ENCODE data around the gene GNPTG. TPM values are rescaled to one million over a fixed set of nuclear protein-coding genes. Genes with fewer than 3 reads are reported as not detected.
A peak's percentile ranks its signal among the peaks of the same experiment; 100 is the strongest.

GNPTG gene
- total and polyA plus RNA-seq, 2 of the 13 experiments (the other 11 are each of a cell fraction or from before 2014, with no cell fraction given), result 22.7 to 71.1 TPM

DNA sequence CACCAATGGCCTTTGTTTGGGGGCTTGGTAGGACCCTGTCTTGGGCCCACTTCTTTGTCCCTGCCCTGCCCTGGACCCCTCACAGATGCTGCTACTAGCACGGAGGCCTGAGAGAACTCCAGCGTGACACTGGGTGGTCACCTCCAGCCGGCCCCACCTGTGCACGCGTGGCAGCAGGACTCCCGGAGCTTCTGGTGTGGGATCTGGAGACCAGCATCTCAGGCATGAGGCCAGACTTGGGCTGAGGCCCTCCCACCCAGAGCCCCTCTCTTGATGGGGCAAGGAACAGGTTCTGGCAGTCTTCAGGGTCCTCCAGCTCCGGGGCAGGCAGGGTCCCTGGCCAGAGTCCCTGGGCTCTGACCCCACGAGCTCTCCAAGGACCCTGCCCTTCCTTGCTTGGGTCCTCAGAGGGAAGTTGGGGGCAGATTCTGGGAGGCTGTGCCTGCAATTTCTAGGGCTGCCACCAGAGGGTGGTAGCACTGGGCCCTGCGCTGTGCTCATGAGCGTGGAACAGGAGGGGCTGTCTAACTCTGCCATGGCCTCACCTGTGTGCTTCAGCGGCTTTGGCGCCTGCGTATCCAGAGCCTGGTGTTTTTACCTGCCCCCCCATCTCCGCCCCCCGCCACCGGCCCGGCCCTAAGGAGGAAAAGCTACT lies 21.3 kb upstream of the GNPTG start (continued):
- TF ChIP-seq, protein P1, sequence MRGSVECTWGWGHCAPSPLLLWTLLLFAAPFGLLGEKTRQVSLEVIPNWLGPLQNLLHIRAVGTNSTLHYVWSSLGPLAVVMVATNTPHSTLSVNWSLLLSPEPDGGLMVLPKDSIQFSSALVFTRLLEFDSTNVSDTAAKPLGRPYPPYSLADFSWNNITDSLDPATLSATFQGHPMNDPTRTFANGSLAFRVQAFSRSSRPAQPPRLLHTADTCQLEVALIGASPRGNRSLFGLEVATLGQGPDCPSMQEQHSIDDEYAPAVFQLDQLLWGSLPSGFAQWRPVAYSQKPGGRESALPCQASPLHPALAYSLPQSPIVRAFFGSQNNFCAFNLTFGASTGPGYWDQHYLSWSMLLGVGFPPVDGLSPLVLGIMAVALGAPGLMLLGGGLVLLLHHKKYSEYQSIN (CRISPR knock-in tag; IDR thresholded peaks at IDR 0.05; ENCODE audit: borderline replicate concordance), result no peak
- TF ChIP-seq ZNF530 (CRISPR knock-in tag; IDR thresholded peaks at IDR 0.05; ENCODE audit: low read depth) (no peak), ZNF367 (CRISPR knock-in tag; IDR thresholded peaks at IDR 0.05; ENCODE audit: borderline replicate concordance) (no peak), NFE2L2 (IDR thresholded peaks at IDR 0.05; ENCODE audit: low read length) (no peak), ZNF564 (CRISPR knock-in tag; IDR thresholded peaks at IDR 0.05) (no peak), HDAC2 (CRISPR knock-in tag; IDR thresholded peaks at IDR 0.05) (no peak), RBFOX2 (IDR thresholded peaks at IDR 0.05; ENCODE audit: low read depth, low read length) (no peak), SP4 (CRISPR knock-in tag; IDR thresholded peaks at IDR 0.05) (no peak), SP1 (IDR thresholded peaks at IDR 0.05) (no peak), SP1 (CRISPR knock-in tag; IDR thresholded peaks at IDR 0.05) (no peak), ZNF782 (CRISPR knock-in tag; IDR thresholded peaks at IDR 0.05; ENCODE audit: borderline replicate concordance) (no peak), NFRKB (IDR thresholded peaks at IDR 0.05) (no peak)
- TF ChIP-seq, protein P2, sequence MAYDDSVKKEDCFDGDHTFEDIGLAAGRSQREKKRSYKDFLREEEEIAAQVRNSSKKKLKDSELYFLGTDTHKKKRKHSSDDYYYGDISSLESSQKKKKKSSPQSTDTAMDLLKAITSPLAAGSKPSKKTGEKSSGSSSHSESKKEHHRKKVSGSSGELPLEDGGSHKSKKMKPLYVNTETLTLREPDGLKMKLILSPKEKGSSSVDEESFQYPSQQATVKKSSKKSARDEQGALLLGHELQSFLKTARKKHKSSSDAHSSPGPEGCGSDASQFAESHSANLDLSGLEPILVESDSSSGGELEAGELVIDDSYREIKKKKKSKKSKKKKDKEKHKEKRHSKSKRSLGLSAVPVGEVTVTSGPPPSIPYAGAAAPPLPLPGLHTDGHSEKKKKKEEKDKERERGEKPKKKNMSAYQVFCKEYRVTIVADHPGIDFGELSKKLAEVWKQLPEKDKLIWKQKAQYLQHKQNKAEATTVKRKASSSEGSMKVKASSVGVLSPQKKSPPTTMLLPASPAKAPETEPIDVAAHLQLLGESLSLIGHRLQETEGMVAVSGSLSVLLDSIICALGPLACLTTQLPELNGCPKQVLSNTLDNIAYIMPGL (CRISPR knock-in tag; IDR thresholded peaks at IDR 0.05; ENCODE audit: borderline replicate concordance in 1 of 2, low read depth in 1 of 2), result peak in 1 of 2 experiments; percentile 20; a peak in 1 of 4 replicates
- TF ChIP-seq, protein P3, sequence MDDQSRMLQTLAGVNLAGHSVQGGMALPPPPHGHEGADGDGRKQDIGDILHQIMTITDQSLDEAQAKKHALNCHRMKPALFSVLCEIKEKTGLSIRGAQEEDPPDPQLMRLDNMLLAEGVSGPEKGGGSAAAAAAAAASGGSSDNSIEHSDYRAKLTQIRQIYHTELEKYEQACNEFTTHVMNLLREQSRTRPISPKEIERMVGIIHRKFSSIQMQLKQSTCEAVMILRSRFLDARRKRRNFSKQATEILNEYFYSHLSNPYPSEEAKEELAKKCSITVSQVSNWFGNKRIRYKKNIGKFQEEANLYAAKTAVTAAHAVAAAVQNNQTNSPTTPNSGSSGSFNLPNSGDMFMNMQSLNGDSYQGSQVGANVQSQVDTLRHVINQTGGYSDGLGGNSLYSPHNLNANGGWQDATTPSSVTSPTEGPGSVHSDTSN (CRISPR knock-in tag; IDR thresholded peaks at IDR 0.05; ENCODE audit: borderline replicate concordance), result no peak
- TF ChIP-seq, protein P4, sequence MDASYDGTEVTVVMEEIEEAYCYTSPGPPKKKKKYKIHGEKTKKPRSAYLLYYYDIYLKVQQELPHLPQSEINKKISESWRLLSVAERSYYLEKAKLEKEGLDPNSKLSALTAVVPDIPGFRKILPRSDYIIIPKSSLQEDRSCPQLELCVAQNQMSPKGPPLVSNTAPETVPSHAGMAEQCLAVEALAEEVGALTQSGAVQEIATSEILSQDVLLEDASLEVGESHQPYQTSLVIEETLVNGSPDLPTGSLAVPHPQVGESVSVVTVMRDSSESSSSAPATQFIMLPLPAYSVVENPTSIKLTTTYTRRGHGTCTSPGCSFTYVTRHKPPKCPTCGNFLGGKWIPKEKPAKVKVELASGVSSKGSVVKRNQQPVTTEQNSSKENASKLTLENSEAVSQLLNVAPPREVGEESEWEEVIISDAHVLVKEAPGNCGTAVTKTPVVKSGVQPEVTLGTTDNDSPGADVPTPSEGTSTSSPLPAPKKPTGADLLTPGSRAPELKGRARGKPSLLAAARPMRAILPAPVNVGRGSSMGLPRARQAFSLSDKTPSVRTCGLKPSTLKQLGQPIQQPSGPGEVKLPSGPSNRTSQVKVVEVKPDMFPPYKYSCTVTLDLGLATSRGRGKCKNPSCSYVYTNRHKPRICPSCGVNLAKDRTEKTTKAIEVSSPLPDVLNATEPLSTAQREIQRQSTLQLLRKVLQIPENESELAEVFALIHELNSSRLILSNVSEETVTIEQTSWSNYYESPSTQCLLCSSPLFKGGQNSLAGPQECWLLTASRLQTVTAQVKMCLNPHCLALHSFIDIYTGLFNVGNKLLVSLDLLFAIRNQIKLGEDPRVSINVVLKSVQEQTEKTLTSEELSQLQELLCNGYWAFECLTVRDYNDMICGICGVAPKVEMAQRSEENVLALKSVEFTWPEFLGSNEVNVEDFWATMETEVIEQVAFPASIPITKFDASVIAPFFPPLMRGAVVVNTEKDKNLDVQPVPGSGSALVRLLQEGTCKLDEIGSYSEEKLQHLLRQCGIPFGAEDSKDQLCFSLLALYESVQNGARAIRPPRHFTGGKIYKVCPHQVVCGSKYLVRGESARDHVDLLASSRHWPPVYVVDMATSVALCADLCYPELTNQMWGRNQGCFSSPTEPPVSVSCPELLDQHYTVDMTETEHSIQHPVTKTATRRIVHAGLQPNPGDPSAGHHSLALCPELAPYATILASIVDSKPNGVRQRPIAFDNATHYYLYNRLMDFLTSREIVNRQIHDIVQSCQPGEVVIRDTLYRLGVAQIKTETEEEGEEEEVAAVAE (CRISPR knock-in tag; IDR thresholded peaks at IDR 0.05; ENCODE audit: borderline replicate concordance), result no peak
- TF ChIP-seq, protein P5, sequence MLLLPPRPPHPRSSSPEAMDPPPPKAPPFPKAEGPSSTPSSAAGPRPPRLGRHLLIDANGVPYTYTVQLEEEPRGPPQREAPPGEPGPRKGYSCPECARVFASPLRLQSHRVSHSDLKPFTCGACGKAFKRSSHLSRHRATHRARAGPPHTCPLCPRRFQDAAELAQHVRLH (CRISPR knock-in tag; IDR thresholded peaks at IDR 0.05; ENCODE audit: borderline replicate concordance, low read depth), result no peak
- TF ChIP-seq, protein P6, sequence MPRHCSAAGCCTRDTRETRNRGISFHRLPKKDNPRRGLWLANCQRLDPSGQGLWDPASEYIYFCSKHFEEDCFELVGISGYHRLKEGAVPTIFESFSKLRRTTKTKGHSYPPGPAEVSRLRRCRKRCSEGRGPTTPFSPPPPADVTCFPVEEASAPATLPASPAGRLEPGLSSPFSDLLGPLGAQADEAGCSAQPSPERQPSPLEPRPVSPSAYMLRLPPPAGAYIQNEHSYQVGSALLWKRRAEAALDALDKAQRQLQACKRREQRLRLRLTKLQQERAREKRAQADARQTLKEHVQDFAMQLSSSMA (CRISPR knock-in tag; IDR thresholded peaks at IDR 0.05), result no peak
- TF ChIP-seq, protein P7, sequence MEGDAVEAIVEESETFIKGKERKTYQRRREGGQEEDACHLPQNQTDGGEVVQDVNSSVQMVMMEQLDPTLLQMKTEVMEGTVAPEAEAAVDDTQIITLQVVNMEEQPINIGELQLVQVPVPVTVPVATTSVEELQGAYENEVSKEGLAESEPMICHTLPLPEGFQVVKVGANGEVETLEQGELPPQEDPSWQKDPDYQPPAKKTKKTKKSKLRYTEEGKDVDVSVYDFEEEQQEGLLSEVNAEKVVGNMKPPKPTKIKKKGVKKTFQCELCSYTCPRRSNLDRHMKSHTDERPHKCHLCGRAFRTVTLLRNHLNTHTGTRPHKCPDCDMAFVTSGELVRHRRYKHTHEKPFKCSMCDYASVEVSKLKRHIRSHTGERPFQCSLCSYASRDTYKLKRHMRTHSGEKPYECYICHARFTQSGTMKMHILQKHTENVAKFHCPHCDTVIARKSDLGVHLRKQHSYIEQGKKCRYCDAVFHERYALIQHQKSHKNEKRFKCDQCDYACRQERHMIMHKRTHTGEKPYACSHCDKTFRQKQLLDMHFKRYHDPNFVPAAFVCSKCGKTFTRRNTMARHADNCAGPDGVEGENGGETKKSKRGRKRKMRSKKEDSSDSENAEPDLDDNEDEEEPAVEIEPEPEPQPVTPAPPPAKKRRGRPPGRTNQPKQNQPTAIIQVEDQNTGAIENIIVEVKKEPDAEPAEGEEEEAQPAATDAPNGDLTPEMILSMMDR (CRISPR knock-in tag; IDR thresholded peaks at IDR 0.05), result peak; percentile 87
